ENCODE data around the gene RAB10.

GRCh38 chr2:26136451-26136850 is 102.6 kb downstream of the RAB10 start:
- no peak for TF ChIP-seq EZH2 (IDR thresholded peaks at IDR 0.05; ENCODE audit: insufficient read depth, low read length)
- TF ChIP-seq, protein P1, sequence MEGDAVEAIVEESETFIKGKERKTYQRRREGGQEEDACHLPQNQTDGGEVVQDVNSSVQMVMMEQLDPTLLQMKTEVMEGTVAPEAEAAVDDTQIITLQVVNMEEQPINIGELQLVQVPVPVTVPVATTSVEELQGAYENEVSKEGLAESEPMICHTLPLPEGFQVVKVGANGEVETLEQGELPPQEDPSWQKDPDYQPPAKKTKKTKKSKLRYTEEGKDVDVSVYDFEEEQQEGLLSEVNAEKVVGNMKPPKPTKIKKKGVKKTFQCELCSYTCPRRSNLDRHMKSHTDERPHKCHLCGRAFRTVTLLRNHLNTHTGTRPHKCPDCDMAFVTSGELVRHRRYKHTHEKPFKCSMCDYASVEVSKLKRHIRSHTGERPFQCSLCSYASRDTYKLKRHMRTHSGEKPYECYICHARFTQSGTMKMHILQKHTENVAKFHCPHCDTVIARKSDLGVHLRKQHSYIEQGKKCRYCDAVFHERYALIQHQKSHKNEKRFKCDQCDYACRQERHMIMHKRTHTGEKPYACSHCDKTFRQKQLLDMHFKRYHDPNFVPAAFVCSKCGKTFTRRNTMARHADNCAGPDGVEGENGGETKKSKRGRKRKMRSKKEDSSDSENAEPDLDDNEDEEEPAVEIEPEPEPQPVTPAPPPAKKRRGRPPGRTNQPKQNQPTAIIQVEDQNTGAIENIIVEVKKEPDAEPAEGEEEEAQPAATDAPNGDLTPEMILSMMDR (IDR thresholded peaks at IDR 0.05; ENCODE audit: insufficient read depth, low read depth, low read length): no peak

Measured in astrocyte (in vitro differentiated cells and primary cell).